ENCODE results near the gene PRDX3.

DNA sequence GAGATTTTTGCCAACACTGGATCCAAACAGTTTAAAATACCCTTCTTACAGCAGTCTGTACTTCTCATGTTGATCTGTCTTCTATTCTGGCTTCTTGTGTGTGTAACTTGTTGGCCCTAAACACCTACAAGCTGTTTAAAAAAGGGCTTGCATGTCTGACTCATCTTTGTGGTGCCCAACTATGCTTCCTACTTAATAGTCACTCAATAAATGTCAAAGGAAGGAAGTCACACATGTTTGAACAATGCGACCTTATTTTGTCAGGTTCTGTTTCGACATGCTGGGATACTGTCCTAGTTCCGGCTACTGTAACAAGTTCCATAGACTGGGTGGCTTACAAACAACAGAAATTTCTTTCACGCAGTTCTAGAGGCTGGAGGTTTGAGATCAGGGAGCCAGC is 19.3 kb upstream of the PRDX3 start:
- TF ChIP-seq, protein P1, sequence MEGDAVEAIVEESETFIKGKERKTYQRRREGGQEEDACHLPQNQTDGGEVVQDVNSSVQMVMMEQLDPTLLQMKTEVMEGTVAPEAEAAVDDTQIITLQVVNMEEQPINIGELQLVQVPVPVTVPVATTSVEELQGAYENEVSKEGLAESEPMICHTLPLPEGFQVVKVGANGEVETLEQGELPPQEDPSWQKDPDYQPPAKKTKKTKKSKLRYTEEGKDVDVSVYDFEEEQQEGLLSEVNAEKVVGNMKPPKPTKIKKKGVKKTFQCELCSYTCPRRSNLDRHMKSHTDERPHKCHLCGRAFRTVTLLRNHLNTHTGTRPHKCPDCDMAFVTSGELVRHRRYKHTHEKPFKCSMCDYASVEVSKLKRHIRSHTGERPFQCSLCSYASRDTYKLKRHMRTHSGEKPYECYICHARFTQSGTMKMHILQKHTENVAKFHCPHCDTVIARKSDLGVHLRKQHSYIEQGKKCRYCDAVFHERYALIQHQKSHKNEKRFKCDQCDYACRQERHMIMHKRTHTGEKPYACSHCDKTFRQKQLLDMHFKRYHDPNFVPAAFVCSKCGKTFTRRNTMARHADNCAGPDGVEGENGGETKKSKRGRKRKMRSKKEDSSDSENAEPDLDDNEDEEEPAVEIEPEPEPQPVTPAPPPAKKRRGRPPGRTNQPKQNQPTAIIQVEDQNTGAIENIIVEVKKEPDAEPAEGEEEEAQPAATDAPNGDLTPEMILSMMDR (IDR thresholded peaks at IDR 0.05; ENCODE audit: low read depth, low read length, missing input control), result no peak
- TF ChIP-seq TAF1 (conservative IDR thresholded peaks at IDR 0.05), result no peak
